ENCODE measurements around the gene CACNB4.

GRCh38 chr2:151965884-151966283 lies 133.0 kb downstream of the CACNB4 start:
- TF ChIP-seq GATA2 (IDR thresholded peaks at IDR 0.05; ENCODE audit: low read depth, low read length) = no peak
- no peak for TF ChIP-seq GATA3 (IDR thresholded peaks at IDR 0.05; ENCODE audit: low read depth, low read length)
